HepG2 (cell line): ENCODE results near the gene SAMD14. TPM values are rescaled to one million over a fixed set of nuclear protein-coding genes. Genes with fewer than 3 reads are reported as not detected.
A peak's percentile ranks its signal among the peaks of the same experiment; 100 is the strongest.

Source experiments
- ATF5 ChIP-seq: sonication (generic); formaldehyde crosslinking; IDR thresholded peaks from 2 replicates; pipeline ENCODE4 v1.4.0; 2020; ENCODE audit warnings: mild to moderate bottlenecking, low read depth, missing genetic modification reagents
- E2F1 ChIP-seq: sonication (generic); formaldehyde crosslinking; IDR thresholded peaks from 2 replicates; pipeline ENCODE4 v1.5.0; 2020; ENCODE audit warnings: missing genetic modification reagents
- GLMP ChIP-seq: sonication (generic); formaldehyde crosslinking; IDR thresholded peaks from 2 replicates; pipeline ENCODE4 v1.9.0; 2021; ENCODE audit warnings: missing genetic modification reagents, mild to moderate bottlenecking, borderline replicate concordance
- HDAC2 ChIP-seq: sonication (generic); formaldehyde crosslinking; IDR thresholded peaks from 2 replicates; pipeline ENCODE4 v1.4.0; 2020; ENCODE audit warnings: missing genetic modification reagents
- HNRNPL ChIP-seq: fragments of 200-400 bp; formaldehyde crosslinking; IDR thresholded peaks from 2 replicates; pipeline ENCODE4 v1.6.1; 2017; ENCODE audit warnings: mild to moderate bottlenecking, low read depth, low read length
- MTERF4 ChIP-seq: sonication (generic); formaldehyde crosslinking; IDR thresholded peaks from 2 replicates; pipeline ENCODE4 v1.8.0; 2023; ENCODE audit warnings: mild to moderate bottlenecking, missing genetic modification reagents
- SATB2 ChIP-seq: sonication (generic); formaldehyde crosslinking; IDR thresholded peaks from 2 replicates; pipeline ENCODE4 v1.5.0; 2020; ENCODE audit warnings: missing genetic modification reagents
- SRY ChIP-seq: sonication (generic); formaldehyde crosslinking; IDR thresholded peaks from 2 replicates; pipeline ENCODE4 v1.8.0; 2022; ENCODE audit warnings: mild to moderate bottlenecking, missing genetic modification reagents
- STAT5B ChIP-seq: sonication (generic); formaldehyde crosslinking; IDR thresholded peaks from 2 replicates; pipeline ENCODE4 v1.4.0; 2020; ENCODE audit warnings: missing genetic modification reagents
- ZBTB34 ChIP-seq: sonication (generic); formaldehyde crosslinking; IDR thresholded peaks from 2 replicates; pipeline ENCODE4 v1.8.0; 2022; ENCODE audit warnings: mild to moderate bottlenecking, missing genetic modification reagents
- ZNF281 ChIP-seq: sonication (generic); formaldehyde crosslinking; IDR thresholded peaks from 2 replicates; pipeline ENCODE4 v1.4.0; 2020; ENCODE audit warnings: missing genetic modification reagents, borderline replicate concordance
- ZNF446 ChIP-seq: sonication (generic); formaldehyde crosslinking; IDR thresholded peaks from 2 replicates; pipeline ENCODE4 v1.5.0; 2020; ENCODE audit warnings: mild to moderate bottlenecking, missing genetic modification reagents
- ZNF557 ChIP-seq: sonication (generic); formaldehyde crosslinking; IDR thresholded peaks from 2 replicates; pipeline ENCODE4 v1.4.0; 2020; ENCODE audit warnings: missing genetic modification reagents
- ZNF576 ChIP-seq: sonication (generic); formaldehyde crosslinking; IDR thresholded peaks from 2 replicates; pipeline ENCODE4 v1.4.0; 2020; ENCODE audit warnings: mild to moderate bottlenecking, missing genetic modification reagents
- ZNF768 ChIP-seq: sonication (generic); formaldehyde crosslinking; IDR thresholded peaks from 2 replicates; pipeline ENCODE4 v1.4.0; 2020; ENCODE audit warnings: missing genetic modification reagents
- ZNF781 ChIP-seq: sonication (generic); formaldehyde crosslinking; IDR thresholded peaks from 2 replicates; pipeline ENCODE4 v1.5.1; 2020; ENCODE audit warnings: borderline replicate concordance, mild to moderate bottlenecking, missing genetic modification reagents; ENCODE audit errors: not compliant biosample characterization
- polyA plus RNA-seq, 8 experiments: library from polyadenylated mRNA; depleted of rRNA in 3 of 8; stranded (reverse) in 7 of 8; unstranded in 1 of 8; fragments of >200 nt; fragmentation: Illumina TruSeq in 4 of 8; extraction: Trizol in 4 of 8; gene quantifications; 2 replicates each; pipeline versions ENCODE4 v1.2.1 to v1.2.3, GENCODE V29; 2011 to 2016; ENCODE audit warnings: low read depth in 4 of 8, missing spikeins in 1 of 8, mixed read lengths in 1 of 8; ENCODE audit not compliant: insufficient read depth in 1 of 8
- total RNA-seq, 5 experiments: library from RNA; depleted of rRNA; stranded (reverse); fragments of >200 nt; fragmentation: Illumina TruSeq; extraction: Trizol; gene quantifications; 2 replicates each; pipeline ENCODE4 v1.2.3, GENCODE V29; 2016; ENCODE audit warnings: low read depth in 1 of 5

SAMD14 gene
- total and polyA plus RNA-seq, 2 of the 13 experiments (the other 11 are each of a cell fraction or from before 2014, with no cell fraction given) = 0.07 to 0.22 TPM

GRCh38 chr17:50094753-50095619, 35.0 kb downstream of the SAMD14 start, which contains the start of gene PDK2 (continued):
- no peak; the same call in 1 of the 2 replicates for TF ChIP-seq ZNF281
- no peak; the same call in 1 of the 2 replicates for TF ChIP-seq ZBTB34 (CRISPR knock-in tag)
- peak; percentile 63 for TF ChIP-seq HDAC2 (CRISPR knock-in tag)
- TF ChIP-seq HNRNPL = 0 out of 2 replicates have a peak, but pooled peaks have one; percentile 45
- TF ChIP-seq GLMP (CRISPR knock-in tag) = no peak
- TF ChIP-seq ZNF768 (CRISPR knock-in tag) = peak; percentile 79; the same call in 1 of the 2 replicates
- 0 out of 2 replicates have a peak, but pooled peaks have one; percentile 48 for TF ChIP-seq SRY (CRISPR knock-in tag)
- TF ChIP-seq ZNF576 (CRISPR knock-in tag) = no peak
- 0 out of 2 replicates have a peak, but pooled peaks have one; percentile 31 for TF ChIP-seq STAT5B (CRISPR knock-in tag)
- no peak; the same call in 1 of the 2 replicates for TF ChIP-seq ATF5 (CRISPR knock-in tag)
- no peak; the same call in 1 of the 2 replicates for TF ChIP-seq E2F1 (CRISPR knock-in tag)
- TF ChIP-seq MTERF4 = no peak
- TF ChIP-seq SATB2 = peak; percentile 64; the same call in 1 of the 2 replicates
- TF ChIP-seq ZNF446 (CRISPR knock-in tag) = no peak
- TF ChIP-seq ZNF557 = no peak
- TF ChIP-seq ZNF781 (CRISPR knock-in tag) = peak; percentile 59
